ENCODE results near the gene PDE4B. TPM values are rescaled to one million over a fixed set of nuclear protein-coding genes. Genes with fewer than 3 reads are reported as not detected.

PDE4B gene
- total and polyA plus RNA-seq, 10 of the 15 experiments (the other 5 are each of a cell fraction or from before 2014, with no cell fraction given), result 3.0 to 13.2 (median 5.7) TPM

GRCh38 chr1:66050633-66051032 lies 257.9 kb downstream of the PDE4B start (continued):
- TF ChIP-seq E2F4 (IDR thresholded peaks at IDR 0.05; ENCODE audit: low read depth, low read length) (no peak), EZH2 (IDR thresholded peaks at IDR 0.05; ENCODE audit: borderline replicate concordance, control insufficient read depth, low read depth, low read length) (no peak)

GRCh38 chr1:66055092-66055491 lies 262.4 kb downstream of the PDE4B start:
- Histone ChIP-seq H3K79me2 (ENCODE audit: control insufficient read depth, insufficient read depth, low read length) (no peaks in the 10 kb centered on the region), H3K4me3 (no peak overlapping the region), H3K9me3 (replicated peaks; ENCODE audit: control insufficient read depth, insufficient read depth, low read length) (no peaks in the 10 kb centered on the region; the same call in 2 of the 3 replicates), H3K4me1 (ENCODE audit: control insufficient read depth, insufficient read depth, low read length) (no peaks in the 10 kb centered on the region), H3K27me3 (replicated peaks in 1 of 2; ENCODE audit: control insufficient read depth in 2 of 2, insufficient read depth in 2 of 2, low read length in 1 of 2) (no peaks in the 10 kb centered on the region), H3K36me3 (ENCODE audit: control insufficient read depth in 2 of 2, insufficient read depth in 2 of 2, low read length in 1 of 2) (no peaks in the 10 kb centered on the region), H3K9ac (ENCODE audit: control insufficient read depth, insufficient read depth, low read length) (no peak overlapping the region), H3K27ac (ENCODE audit: control insufficient read depth, insufficient read depth) (no peak overlapping the region), H2AFZ (ENCODE audit: control insufficient read depth, low read depth, low read length) (no peak overlapping the region), H3K4me2 (ENCODE audit: control insufficient read depth, insufficient read depth) (no peak overlapping the region), H4K20me1 (ENCODE audit: control insufficient read depth, insufficient read depth) (no peaks in the 10 kb centered on the region)
- DNase-seq (ENCODE audit: low read depth, low spot score) (no peak), FAIRE-seq (no peak), ATAC-seq (no peak)
- SMC1A ChIA-PET (ENCODE audit: uncharacterized antibody, unreplicated experiment), result interaction anchor here (0.5 kb wide), 1 partner anchor 264 kb away, joined by 3 read pairs; no protein-coding TSS in a partner anchor
- in situ Hi-C loops (cut with MboI), result no loop called here
- RAD21 ChIA-PET (ENCODE audit: unreplicated experiment), result no interaction called here
- no TSS peak for BruUV-seq (replicated peaks)
- POLR2A ChIA-PET, result no interaction called here
- intact Hi-C loops (cut with micrococcal nuclease; ENCODE audit: unreplicated experiment), result no loop called here
- CTCF ChIA-PET, result no interaction called here
- 52% methylated on average over 3 of the region's 3 CpGs for WGBS (ENCODE audit: insufficient coverage, insufficient replicate concordance, low lambda C conversion rate, missing lambda C conversion rate)
- TF ChIP-seq, protein P1, sequence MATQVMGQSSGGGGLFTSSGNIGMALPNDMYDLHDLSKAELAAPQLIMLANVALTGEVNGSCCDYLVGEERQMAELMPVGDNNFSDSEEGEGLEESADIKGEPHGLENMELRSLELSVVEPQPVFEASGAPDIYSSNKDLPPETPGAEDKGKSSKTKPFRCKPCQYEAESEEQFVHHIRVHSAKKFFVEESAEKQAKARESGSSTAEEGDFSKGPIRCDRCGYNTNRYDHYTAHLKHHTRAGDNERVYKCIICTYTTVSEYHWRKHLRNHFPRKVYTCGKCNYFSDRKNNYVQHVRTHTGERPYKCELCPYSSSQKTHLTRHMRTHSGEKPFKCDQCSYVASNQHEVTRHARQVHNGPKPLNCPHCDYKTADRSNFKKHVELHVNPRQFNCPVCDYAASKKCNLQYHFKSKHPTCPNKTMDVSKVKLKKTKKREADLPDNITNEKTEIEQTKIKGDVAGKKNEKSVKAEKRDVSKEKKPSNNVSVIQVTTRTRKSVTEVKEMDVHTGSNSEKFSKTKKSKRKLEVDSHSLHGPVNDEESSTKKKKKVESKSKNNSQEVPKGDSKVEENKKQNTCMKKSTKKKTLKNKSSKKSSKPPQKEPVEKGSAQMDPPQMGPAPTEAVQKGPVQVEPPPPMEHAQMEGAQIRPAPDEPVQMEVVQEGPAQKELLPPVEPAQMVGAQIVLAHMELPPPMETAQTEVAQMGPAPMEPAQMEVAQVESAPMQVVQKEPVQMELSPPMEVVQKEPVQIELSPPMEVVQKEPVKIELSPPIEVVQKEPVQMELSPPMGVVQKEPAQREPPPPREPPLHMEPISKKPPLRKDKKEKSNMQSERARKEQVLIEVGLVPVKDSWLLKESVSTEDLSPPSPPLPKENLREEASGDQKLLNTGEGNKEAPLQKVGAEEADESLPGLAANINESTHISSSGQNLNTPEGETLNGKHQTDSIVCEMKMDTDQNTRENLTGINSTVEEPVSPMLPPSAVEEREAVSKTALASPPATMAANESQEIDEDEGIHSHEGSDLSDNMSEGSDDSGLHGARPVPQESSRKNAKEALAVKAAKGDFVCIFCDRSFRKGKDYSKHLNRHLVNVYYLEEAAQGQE (IDR thresholded peaks at IDR 0.05; ENCODE audit: low read depth, low read length), result no peak
- TF ChIP-seq LARP7 (IDR thresholded peaks at IDR 0.05), result no peak
- TF ChIP-seq KDM1A (IDR thresholded peaks at IDR 0.05; ENCODE audit: borderline replicate concordance), result no peak
- no peak for TF ChIP-seq POLR2A (IDR thresholded peaks at IDR 0.05; ENCODE audit: low read depth, low read length)
- TF ChIP-seq, protein P2, sequence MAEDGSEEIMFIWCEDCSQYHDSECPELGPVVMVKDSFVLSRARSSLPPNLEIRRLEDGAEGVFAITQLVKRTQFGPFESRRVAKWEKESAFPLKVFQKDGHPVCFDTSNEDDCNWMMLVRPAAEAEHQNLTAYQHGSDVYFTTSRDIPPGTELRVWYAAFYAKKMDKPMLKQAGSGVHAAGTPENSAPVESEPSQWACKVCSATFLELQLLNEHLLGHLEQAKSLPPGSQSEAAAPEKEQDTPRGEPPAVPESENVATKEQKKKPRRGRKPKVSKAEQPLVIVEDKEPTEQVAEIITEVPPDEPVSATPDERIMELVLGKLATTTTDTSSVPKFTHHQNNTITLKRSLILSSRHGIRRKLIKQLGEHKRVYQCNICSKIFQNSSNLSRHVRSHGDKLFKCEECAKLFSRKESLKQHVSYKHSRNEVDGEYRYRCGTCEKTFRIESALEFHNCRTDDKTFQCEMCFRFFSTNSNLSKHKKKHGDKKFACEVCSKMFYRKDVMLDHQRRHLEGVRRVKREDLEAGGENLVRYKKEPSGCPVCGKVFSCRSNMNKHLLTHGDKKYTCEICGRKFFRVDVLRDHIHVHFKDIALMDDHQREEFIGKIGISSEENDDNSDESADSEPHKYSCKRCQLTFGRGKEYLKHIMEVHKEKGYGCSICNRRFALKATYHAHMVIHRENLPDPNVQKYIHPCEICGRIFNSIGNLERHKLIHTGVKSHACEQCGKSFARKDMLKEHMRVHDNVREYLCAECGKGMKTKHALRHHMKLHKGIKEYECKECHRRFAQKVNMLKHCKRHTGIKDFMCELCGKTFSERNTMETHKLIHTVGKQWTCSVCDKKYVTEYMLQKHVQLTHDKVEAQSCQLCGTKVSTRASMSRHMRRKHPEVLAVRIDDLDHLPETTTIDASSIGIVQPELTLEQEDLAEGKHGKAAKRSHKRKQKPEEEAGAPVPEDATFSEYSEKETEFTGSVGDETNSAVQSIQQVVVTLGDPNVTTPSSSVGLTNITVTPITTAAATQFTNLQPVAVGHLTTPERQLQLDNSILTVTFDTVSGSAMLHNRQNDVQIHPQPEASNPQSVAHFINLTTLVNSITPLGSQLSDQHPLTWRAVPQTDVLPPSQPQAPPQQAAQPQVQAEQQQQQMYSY (CRISPR knock-in tag; IDR thresholded peaks at IDR 0.05), result no peak
- TF ChIP-seq, protein P3, sequence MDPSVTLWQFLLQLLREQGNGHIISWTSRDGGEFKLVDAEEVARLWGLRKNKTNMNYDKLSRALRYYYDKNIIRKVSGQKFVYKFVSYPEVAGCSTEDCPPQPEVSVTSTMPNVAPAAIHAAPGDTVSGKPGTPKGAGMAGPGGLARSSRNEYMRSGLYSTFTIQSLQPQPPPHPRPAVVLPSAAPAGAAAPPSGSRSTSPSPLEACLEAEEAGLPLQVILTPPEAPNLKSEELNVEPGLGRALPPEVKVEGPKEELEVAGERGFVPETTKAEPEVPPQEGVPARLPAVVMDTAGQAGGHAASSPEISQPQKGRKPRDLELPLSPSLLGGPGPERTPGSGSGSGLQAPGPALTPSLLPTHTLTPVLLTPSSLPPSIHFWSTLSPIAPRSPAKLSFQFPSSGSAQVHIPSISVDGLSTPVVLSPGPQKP (IDR thresholded peaks at IDR 0.05; ENCODE audit: low read depth, low read length), result no peak
- TF ChIP-seq, protein P4, sequence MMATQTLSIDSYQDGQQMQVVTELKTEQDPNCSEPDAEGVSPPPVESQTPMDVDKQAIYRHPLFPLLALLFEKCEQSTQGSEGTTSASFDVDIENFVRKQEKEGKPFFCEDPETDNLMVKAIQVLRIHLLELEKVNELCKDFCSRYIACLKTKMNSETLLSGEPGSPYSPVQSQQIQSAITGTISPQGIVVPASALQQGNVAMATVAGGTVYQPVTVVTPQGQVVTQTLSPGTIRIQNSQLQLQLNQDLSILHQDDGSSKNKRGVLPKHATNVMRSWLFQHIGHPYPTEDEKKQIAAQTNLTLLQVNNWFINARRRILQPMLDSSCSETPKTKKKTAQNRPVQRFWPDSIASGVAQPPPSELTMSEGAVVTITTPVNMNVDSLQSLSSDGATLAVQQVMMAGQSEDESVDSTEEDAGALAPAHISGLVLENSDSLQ (IDR thresholded peaks at IDR 0.05), result no peak
- TF ChIP-seq EGR1 (IDR thresholded peaks at IDR 0.05; ENCODE audit: borderline replicate concordance in 1 of 2, low read depth in 2 of 2, low read length in 2 of 2), result no peak

Measured in GM12878 (cell line).